Measurements from ENCODE around the gene SCARF2.
"Not testable (repeated sequence)": the region's sequence is repeated elsewhere in the genome, so short reads cannot be mapped to it uniquely, and the experiment has no call there.

SCARF2 gene

GRCh38 chr22:20383538-20383937, 54.1 kb downstream of the SCARF2 start:
- DNase-seq (ENCODE audit: low spot score) = no peak
- in situ Hi-C loops (cut with MboI; ENCODE audit: low pct_unique_long_range_greater_than_20kb, low sequenced_read_pairs, unreplicated experiment) = no loop called here
- TF ChIP-seq CTCF (IDR thresholded peaks at IDR 0.05; ENCODE audit: extremely low read depth, insufficient read depth, missing control alignments) = no peak

GRCh38 chr22:20380486-20380885, 57.1 kb downstream of the SCARF2 start:
- no peak for TF ChIP-seq CTCF (IDR thresholded peaks at IDR 0.05; ENCODE audit: extremely low read depth, insufficient read depth, missing control alignments)
- in situ Hi-C loops (cut with MboI; ENCODE audit: low pct_unique_long_range_greater_than_20kb, low sequenced_read_pairs, unreplicated experiment) = no loop called here
- no peak for DNase-seq (ENCODE audit: low spot score)

- DNase-seq (ENCODE audit: low spot score); in situ Hi-C loops (cut with MboI; ENCODE audit: low pct_unique_long_range_greater_than_20kb, low sequenced_read_pairs, unreplicated experiment): not testable (repeated sequence)
Measured at GRCh38 chr22:20378684-20379083, 58.9 kb downstream of the SCARF2 start.

GRCh38 chr22:20378110-20378509, 59.5 kb downstream of the SCARF2 start:
- in situ Hi-C loops (cut with MboI; ENCODE audit: low pct_unique_long_range_greater_than_20kb, low sequenced_read_pairs, unreplicated experiment) = no loop called here
- no peak for TF ChIP-seq CTCF (IDR thresholded peaks at IDR 0.05; ENCODE audit: extremely low read depth, insufficient read depth, missing control alignments)
- DNase-seq (ENCODE audit: low spot score) = no peak

- DNase-seq (ENCODE audit: low spot score); in situ Hi-C loops (cut with MboI; ENCODE audit: low pct_unique_long_range_greater_than_20kb, low sequenced_read_pairs, unreplicated experiment): not testable (repeated sequence)
Measured at GRCh38 chr22:20376983-20377382, 60.6 kb downstream of the SCARF2 start.

- in situ Hi-C loops (cut with MboI; ENCODE audit: low pct_unique_long_range_greater_than_20kb, low sequenced_read_pairs, unreplicated experiment); DNase-seq (ENCODE audit: low spot score): not testable (repeated sequence)
Measured at GRCh38 chr22:20376281-20376680, 61.3 kb downstream of the SCARF2 start.

All from GM13977 (cell line).